HG03280 (cell line): Measurements from ENCODE around the gene EEFSEC.

ENCODE experiments used
- ATAC-seq: cut with Tn5 transposase; IDR thresholded peaks from one replicate; pipeline ENCODE4 v1.9.1; 2021; ENCODE audit warnings: mild to moderate bottlenecking, moderate library complexity; ENCODE audit not compliant: unreplicated experiment

Gene EEFSEC

GRCh38 chr3:128270559-128271492 lies 117.5 kb downstream of the EEFSEC start:
- no peak for ATAC-seq

- no peak for ATAC-seq
These were observed 118.5 kb downstream of the EEFSEC start for GRCh38 chr3:128271536-128272332.

GRCh38 chr3:128273109-128273840 lies 120.0 kb downstream of the EEFSEC start:
- ATAC-seq: no peak

GRCh38 chr3:128273841-128274573 lies 120.7 kb downstream of the EEFSEC start:
- no peak for ATAC-seq

GRCh38 chr3:128274837-128275236 lies 121.6 kb downstream of the EEFSEC start:
- ATAC-seq: no peak

GRCh38 chr3:128275316-128276145 lies 122.2 kb downstream of the EEFSEC start:
- ATAC-seq: no peak

- ATAC-seq: no peak
These were observed 122.8 kb downstream of the EEFSEC start for GRCh38 chr3:128276146-128276435.

GRCh38 chr3:128276577-128277183 lies 123.4 kb downstream of the EEFSEC start:
- ATAC-seq: no peak

- no peak for ATAC-seq
These were observed 124.2 kb downstream of the EEFSEC start for GRCh38 chr3:128277378-128278069.

- no peak for ATAC-seq
These were observed 124.8 kb downstream of the EEFSEC start for GRCh38 chr3:128278130-128278529.

GRCh38 chr3:128278761-128279600 lies 125.7 kb downstream of the EEFSEC start:
- no peak for ATAC-seq

GRCh38 chr3:128279601-128279880 lies 126.3 kb downstream of the EEFSEC start:
- no peak for ATAC-seq

GRCh38 chr3:128280481-128281052 lies 127.3 kb downstream of the EEFSEC start:
- no peak for ATAC-seq

GRCh38 chr3:128281056-128281455 lies 127.8 kb downstream of the EEFSEC start:
- ATAC-seq: no peak

GRCh38 chr3:128281461-128282367 lies 128.4 kb downstream of the EEFSEC start:
- no peak for ATAC-seq

- ATAC-seq: no peak
These were observed 129.3 kb downstream of the EEFSEC start for GRCh38 chr3:128282380-128283196.
